Retina (tissue), 1 donor: ENCODE results near the gene SYNJ1.
"Not testable (repeated sequence)": the region's sequence is repeated elsewhere in the genome, so short reads cannot be mapped to it uniquely, and the experiment has no call there.

Experiments
- DNase-seq: peaks from one replicate; pipeline ENCODE4 v3.0.0-alpha.2; 2016

The SYNJ1 gene

DNA sequence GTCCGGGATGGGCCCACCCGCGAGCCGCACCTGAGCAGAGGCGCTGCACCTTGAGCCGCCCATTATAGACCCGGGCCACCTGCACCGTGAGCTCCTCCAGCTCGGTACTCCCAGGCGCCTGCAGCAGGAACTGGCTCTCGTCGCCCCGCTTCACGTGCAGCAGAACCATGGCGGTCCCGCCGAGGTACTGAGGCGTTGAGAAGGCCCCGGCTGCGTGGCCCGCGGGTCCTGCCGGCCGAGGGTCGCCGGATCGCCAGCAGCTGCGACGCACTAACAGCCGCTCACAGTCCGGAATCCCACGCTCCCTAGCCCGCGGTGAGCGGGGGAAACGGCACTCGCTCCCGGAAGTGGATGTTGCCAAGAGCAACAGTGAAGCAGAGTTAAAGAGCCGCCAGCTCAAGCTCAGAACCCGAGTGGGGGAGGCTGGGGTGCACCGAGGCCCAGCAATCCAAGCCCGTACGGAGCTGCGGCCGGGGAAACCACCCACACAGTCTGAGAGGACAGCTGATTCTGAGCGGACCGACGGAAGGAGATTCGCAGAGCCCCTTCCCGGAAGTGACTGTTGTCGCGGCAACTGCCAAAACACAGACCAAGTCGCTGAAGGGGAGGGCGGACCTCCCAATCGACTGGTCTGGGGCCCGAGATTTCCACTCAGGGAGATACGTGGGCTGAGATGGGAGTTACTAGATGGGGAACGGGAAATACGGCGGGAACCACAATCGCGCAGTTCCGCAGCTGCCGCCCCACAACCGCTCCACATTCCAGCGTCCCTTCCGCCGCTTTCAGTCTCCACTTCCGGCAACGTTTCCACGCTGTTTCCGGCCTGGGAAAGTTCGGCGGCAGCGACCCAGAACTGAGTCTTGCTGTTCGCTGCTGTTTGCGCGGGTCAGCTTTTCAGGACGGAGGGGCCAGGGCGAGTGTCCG, 115.5 kb downstream of the SYNJ1 start, which contains the start of gene CFAP298:
Gene CFAP298, minus strand, starts transcription at position 303 of the 924 bp plus-strand sequence. Its CDS starts 134 bp downstream, at position 169.
- DNase-seq, result peak; percentile 99

GRCh38 chr21:32611471-32611997, 116.3 kb downstream of the SYNJ1 start:
- no peak for DNase-seq

DNA sequence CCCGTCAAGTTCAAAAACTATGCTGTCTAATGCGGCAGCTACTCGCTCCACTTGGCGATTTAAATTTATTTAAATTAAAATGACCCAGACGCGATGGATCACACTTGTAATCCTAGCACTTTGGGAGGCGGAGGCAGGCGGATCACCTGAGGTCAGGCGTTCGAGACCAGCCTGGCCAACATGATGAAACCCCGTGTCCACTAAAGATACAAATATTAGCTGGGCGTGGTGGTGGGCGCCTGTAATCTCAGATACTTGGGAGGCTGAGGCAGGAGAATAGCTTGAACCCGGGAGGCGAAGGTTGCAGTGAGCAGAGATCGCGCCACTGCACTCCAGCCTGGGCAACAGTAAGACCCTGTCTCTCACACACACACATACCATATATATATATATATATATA, 116.9 kb downstream of the SYNJ1 start:
- DNase-seq, result not testable (repeated sequence)

DNA sequence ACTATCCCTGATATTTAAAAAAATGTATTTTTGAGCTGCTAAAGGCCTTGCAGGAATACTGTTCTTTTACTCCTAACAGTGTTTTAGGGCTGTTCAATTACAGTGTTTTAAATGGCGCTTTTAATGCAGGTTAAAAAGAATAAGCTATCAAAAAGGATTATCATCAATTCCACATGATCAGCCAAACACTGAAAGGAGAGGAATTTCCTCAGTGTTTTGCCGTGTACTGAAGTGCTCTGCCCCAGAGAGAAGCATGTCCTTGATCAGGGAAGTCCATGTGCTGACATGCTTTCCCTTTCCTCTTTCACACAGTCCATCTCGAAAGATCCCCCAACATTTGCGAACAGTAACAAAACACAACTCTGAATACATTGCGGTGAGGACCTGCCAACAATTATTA, 119.0 kb downstream of the SYNJ1 start:
- peak; percentile 87 for DNase-seq

- DNase-seq, result no peak
These were observed 122.3 kb downstream of the SYNJ1 start for GRCh38 chr21:32605469-32605868.

DNA sequence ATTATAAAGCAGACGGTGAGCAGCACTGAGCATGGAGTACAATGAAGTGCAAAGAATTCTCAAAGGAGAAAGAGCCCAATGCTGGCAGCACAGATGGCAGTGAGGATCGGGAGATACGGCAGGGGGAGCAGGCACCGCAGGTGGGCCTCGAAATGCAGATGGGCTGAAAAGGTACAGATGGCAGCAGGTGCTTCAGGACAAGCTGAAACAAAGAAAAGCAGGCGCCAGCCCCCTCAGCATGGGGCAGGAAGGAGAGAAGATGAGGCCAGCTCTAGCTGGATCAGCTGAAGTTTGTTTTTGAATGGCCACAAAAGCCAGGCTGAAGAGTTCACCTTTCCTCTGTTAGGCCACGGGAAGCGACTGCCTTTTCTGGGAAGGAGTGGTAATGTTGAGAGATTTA, 123.3 kb downstream of the SYNJ1 start:
- DNase-seq, result peak; percentile 35

DNA sequence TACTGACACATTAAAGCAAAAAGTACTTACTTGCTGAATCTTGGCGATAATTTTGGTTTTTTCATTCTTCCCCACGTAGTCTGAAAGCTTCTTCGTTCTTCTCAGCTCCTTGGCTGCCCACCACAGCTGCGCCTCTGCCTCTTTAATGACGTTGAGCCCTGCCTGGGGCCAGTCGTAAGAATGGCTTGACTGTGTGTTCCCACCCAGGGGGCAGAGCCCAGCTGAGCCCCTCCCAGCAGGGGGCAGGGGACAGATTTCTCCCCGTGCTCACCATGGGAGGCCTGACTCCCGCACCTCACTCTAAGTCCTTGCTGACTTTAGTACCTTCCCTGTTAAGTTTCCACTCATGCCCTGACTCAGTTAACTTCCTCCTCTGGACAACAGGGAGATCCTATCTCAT, 124.7 kb downstream of the SYNJ1 start:
- no peak for DNase-seq

DNA sequence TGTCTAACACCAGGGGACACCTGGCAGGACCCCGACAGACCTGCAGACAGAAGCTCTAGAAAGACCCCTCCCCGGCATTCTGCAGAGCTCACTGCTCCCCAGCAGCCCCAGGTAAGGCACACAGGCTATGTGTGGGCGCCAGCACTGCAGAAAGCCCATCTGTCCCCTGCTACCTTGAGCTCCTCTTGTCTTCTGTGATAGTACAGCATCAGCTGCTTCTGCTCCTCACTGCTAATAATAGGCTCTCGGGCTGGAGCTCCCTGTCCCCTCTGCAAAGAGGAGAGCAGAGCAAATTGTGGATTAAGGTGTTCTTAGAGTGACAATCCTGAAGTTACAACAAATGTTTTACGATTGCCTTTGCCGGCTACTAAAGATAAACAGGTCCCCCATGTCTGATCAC, 125.7 kb downstream of the SYNJ1 start:
- no peak for DNase-seq

- DNase-seq, result no peak
These were observed 128.3 kb downstream of the SYNJ1 start for GRCh38 chr21:32599526-32599925.

DNA sequence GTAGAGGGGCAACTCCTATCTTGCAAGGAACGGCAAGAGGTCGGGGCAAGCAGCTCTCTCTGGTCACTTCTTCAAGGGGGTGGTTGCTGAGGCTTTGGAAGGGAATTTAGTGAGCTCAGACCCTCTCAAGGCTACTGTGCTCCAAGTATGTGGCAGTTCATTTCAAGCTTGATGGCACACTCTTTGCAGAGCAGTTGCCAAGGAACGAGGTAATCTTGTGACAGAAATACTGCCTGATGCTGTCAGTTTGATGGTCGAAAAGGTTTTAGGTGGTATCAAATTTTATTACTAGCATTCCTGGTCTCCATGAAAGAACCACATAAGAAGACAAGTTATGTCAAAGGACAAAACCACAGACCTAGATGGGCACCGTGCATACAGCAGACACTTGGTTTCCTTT, 128.7 kb downstream of the SYNJ1 start:
- no peak for DNase-seq

GRCh38 chr21:32597205-32597604, 130.6 kb downstream of the SYNJ1 start:
- DNase-seq, result no peak

DNA sequence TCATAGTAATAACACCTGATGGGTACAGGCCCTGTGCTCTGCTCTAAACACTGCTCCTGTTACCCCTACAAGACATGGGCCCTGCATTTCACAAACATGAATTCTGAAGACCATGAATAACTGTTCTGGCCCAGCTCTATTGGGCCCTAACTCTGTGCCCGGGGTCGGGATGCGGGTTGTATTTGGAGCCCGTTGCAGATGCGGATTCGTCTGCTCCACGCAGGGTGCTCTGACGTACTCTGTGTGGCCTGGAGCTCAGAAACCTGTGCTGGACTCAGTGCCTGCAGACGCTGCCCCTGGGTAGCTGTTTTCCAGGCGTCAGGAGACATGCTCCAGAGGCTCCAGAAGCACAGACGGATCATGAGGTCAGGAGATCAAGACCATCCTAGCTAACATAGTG, 132.4 kb downstream of the SYNJ1 start:
- DNase-seq, result no peak

DNA sequence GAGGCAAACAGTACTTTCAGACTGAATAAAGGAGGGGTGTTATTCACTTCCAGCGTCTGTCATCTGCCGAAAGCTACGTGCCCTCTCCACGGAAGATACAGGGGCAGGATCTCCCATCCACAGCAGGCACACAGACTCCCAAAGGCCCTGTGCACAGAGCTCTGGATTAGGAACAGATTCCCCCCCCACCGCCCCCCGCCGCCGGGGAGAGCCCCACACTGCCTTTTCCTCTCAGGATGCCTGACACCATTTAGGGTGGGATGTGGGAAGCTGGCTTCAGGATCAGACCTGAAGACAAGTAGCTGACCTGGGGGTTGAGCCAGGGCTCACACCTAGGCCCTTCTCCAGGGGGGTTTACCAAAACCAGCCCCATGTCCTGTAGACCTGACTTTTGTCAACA, 134.1 kb downstream of the SYNJ1 start:
- no peak for DNase-seq

- DNase-seq, result no peak
These were observed 134.8 kb downstream of the SYNJ1 start for GRCh38 chr21:32592929-32593502.

DNA sequence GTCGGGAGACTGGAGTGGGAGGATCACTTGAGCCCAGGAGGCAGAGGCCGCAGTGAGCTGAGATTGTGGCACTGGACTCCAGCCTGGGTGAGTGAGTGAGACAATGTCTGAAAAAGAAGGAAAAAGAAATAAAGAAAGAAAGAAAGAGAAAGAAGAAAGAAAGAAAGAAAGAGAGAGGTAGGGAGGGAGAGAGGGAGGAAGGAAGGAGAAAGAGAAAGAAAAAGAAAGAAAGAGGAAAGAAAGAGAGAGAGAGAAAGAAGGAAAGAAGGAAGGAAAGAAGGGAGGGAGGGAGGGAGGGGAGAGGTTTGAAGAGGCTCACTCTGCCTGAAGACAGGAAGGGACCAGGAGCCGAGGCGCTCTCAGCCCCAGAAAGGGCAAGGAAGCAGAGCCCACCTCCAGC, 137.7 kb downstream of the SYNJ1 start:
- no peak for DNase-seq

DNA sequence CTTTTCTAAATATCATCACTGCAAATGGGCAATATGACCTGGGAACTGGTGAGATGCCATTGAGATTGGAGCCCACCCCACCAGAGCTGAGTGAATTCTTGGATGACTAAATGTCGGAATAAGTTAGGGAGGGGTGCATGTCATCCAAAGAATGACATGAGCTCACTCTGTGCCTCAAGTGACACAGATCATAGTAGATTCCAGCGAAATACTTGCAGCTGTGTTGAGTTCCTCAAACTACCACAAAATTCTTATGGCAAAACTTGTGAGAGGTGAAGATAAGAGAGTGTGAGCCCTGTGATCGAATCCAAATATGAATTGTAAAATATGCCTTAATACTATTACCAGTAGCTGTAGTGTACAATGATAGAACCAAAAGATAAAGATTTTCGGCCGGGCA, 140.2 kb downstream of the SYNJ1 start:
- DNase-seq, result no peak

DNA sequence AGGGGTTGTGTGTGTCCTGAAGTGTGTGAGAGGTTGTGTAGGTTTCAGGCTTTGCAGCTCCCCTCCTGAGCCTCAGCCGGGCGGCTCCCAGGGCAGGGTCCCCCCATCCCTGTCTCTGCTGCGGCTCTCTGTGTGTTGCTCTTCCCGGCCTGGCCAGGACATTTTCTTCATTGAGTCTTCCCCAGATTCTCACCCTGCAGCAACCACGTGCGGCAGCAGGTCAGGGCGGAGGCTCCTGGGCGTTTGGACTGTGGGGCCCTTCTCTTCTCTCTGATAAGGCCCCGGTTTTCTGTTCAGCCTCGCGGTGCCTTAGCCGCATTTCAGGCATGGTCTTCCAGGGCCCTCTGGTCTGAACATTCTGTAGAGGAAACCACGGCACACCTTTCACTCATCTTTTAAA, 140.7 kb downstream of the SYNJ1 start:
- DNase-seq, result no peak

GRCh38 chr21:32585970-32586369, 141.8 kb downstream of the SYNJ1 start:
- no peak for DNase-seq

GRCh38 chr21:32585042-32585710, 142.6 kb downstream of the SYNJ1 start, which contains the start of gene TCP10L:
Gene TCP10L (minus strand): TSS chr21:32585523. CDS start chr21:32584304, 1,219 bp downstream.
- no peak for DNase-seq

DNA sequence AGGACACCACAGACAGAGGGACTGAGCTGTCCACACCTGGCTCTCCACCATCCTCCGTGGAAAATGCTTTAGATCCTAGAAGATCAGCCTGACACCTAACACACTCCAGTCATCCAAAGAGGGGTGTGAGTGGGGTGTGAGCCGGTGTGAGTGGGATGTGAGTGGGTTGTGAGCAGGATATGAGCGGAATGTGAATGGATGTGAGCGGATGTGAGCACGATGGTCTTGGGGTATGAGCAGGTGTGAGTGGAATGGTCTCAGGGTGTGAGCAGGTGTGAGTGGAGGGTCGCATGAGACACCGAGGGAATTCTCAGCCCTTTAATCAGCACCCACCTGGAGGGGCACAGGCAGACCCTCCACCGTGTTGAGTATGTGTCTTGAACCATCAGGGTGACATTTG, 143.3 kb downstream of the SYNJ1 start:
- no peak for DNase-seq

GRCh38 chr21:32581732-32582131, 146.1 kb downstream of the SYNJ1 start:
- no peak for DNase-seq

DNA sequence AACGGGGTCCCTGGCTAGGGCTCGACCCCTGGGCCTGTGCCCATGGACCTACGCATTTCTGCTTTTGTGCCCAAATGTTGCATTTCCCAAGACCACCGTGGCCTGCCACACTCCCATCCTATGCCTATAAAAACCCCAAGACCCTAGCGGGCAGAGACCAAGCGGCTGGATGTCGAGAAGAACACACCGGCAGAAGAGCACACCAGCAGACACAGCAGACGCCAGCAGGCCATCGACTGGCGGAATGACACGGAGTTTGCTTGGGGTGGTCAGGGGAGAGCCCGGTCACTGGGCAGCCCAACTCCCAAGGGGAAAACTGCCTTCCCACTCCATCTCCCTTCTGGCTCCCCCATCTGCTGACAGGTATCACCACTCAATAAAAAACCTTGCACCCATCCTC, 146.9 kb downstream of the SYNJ1 start:
- no peak for DNase-seq
